Pancreas (tissue), 10 donors: Measurements from ENCODE around the gene CCDC124. TPM values are rescaled to one million over a fixed set of nuclear protein-coding genes. Genes with fewer than 3 reads are reported as not detected.

ENCODE experiments used
- ATAC-seq, 4 donors: fragments of 200-7000 bp; cut with Tn5 transposase; one replicate each; pipeline versions ENCODE4 v1.8.0 to v1.9.1; 2020; ENCODE audit warnings: mild to moderate bottlenecking in 4 of 4, moderate library complexity in 4 of 4
- DNase-seq, 6 donors: peaks; one replicate each; pipeline ENCODE4 v3.0.0-alpha.2; 2020
- FAIRE-seq: peaks from 2 replicates; lab custom pipeline; 2012; peaks lifted over from hg19 to GRCh38; lab: Jason Lieb, UNC
- H3K27ac ChIP-seq, 4 donors: fragments of 200-600 bp; sonication (generic); 1 replicate in 3 of 4; 2 replicates in 1 of 4; pipeline versions ENCODE4 v1.5.0 to v1.8.0; 2020
- H3K27me3 ChIP-seq, 4 donors: fragments of 200-600 bp; one replicate each; pipeline ENCODE4 v1.8.0; 2021
- H3K36me3 ChIP-seq, 3 donors: fragments of 200-600 bp; sonication (generic) in 1 of 3; one replicate each; pipeline versions ENCODE4 v1.5.0 to v1.8.0; 2020 to 2021
- H3K4me1 ChIP-seq, 3 donors: fragments of 200-600 bp; one replicate each; pipeline ENCODE4 v1.8.0; 2021
- H3K4me3 ChIP-seq, 4 donors: fragments of 200-600 bp; sonication (generic) in 2 of 4; one replicate each; pipeline versions ENCODE4 v1.5.0 to v1.8.0; 2020 to 2021
- H3K9me3 ChIP-seq, 4 donors: fragments of 200-600 bp; one replicate each; pipeline ENCODE4 v1.8.0; 2021
- WGBS, 2 donors: extraction: QIAGEN DNeasy Blood & Tissue Kit; methylation state at CpG; one replicate each; pipeline ENCODE4 v1.1.7; 2013; 5-methylcytosine and 5-hydroxymethylcytosine counted together
- intact Hi-C, 3 donors: fragments of 100-400 bp; cut with DNase I; formaldehyde crosslinking; loops; one replicate each; pipeline versions ENCODE4 v1.11.1 to v1.14.2; 2022
- polyA plus RNA-seq, 2 donors: library from polyadenylated mRNA; stranded (reverse); fragments of 200-250 nt; gene quantifications; one replicate each; pipeline ENCODE4 v1.2.3, GENCODE V29; 2013
- total RNA-seq, 6 donors: library from RNA; stranded (reverse); fragmentation: NEBNext Ultra II Directional in 4 of 6; extraction: Animal tissue kit (Norgen Biotek cat#: 25700) in 4 of 6; gene quantifications; one replicate each; pipeline versions ENCODE4 v1.2.1 to v1.2.4, GENCODE V29; 2021 to 2023
- TF ChIP-seq, protein P1 (sequence below), 4 donors: fragments of 200-600 bp; sonication (generic) in 3 of 4; IDR thresholded peaks; one replicate each; pipeline versions ENCODE4 v1.5.0 to v1.8.0; 2021; ENCODE audit warnings: antibody characterized with exemption in 4 of 4
- donor health status: healthy with polysubstance abuse.
- donor health status: DM: no; HTN: no; CAD: no; lungs with moderate emphysema.
- donor health status: DM: no; HTN: no; CAD: no.
- donor health status: control.
- donor health status: control.
- donor health status: Bipolar disorder and iron deficiency.
- donor health status: DM: yes; HTN: yes; CAD: no.
- donor health status: DM: no; HTN: no; CAD: no.
- donor health status: DM: no; HTN: no; CAD: no.
- donor health status: DM: yes; HTN: yes; CAD: no.

CCDC124 gene
- total and polyA plus RNA-seq, 8 donors = 15.0 to 71.8 (median 32.2) TPM

DNA sequence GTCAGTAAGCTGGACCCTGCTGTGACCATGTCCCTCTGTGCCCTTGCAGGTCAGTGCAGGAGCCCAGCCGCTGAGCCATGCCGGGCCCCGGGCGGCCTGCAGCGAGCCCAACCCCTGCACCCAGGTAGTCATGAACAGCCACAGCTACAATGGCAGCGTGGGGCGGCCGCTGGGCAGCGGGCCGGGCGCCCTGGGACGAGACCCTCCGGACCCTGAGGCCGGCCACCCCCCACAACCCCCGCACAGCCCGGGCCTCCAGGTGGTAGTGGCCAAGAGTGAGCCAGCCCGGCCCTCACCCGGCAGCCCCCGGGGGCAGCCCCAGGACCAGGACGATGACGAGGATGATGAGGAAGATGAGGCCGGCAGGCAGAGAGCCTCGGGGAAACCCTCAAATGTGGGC is 40.9 kb downstream of the CCDC124 start:
- no peak overlapping the region for H3K4me3 ChIP-seq
- ATAC-seq (no peak), FAIRE-seq (no peak), DNase-seq (no peak)
- H3K36me3 ChIP-seq = no peaks in the 10 kb centered on the region
- no peaks in the 10 kb centered on the region for H3K9me3 ChIP-seq
- no peaks in the 10 kb centered on the region for H3K4me1 ChIP-seq
- TF ChIP-seq, protein P1, sequence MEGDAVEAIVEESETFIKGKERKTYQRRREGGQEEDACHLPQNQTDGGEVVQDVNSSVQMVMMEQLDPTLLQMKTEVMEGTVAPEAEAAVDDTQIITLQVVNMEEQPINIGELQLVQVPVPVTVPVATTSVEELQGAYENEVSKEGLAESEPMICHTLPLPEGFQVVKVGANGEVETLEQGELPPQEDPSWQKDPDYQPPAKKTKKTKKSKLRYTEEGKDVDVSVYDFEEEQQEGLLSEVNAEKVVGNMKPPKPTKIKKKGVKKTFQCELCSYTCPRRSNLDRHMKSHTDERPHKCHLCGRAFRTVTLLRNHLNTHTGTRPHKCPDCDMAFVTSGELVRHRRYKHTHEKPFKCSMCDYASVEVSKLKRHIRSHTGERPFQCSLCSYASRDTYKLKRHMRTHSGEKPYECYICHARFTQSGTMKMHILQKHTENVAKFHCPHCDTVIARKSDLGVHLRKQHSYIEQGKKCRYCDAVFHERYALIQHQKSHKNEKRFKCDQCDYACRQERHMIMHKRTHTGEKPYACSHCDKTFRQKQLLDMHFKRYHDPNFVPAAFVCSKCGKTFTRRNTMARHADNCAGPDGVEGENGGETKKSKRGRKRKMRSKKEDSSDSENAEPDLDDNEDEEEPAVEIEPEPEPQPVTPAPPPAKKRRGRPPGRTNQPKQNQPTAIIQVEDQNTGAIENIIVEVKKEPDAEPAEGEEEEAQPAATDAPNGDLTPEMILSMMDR (IDR thresholded peaks at IDR 0.05) = no peak
- no peak overlapping the region for H3K27ac ChIP-seq
- intact Hi-C loops = no loop called here
- 79 to 93% methylated on average over 23 of the region's 23 CpGs for WGBS, 2 donors
- H3K27me3 ChIP-seq = no peaks in the 10 kb centered on the region

DNA sequence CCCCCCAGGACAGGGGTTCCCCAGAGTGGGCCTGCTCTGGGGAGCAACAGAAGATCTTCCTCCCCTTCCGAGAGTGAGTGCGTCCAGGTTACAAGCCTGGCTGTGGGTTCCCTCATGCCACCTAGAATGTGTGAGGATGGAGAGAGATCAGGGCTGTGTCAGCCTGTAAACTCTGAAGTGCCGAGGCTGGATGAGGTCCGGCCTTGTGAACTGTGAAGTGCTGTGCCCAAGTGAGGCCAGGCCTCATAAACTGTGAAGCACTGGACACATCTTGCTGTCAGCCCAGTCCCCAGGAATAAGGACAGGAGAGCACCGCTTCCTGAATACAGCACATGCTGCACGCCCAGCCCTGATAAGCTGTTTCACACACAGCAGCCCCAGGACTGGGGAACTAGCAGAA is 41.7 kb downstream of the CCDC124 start:
- FAIRE-seq (no peak), ATAC-seq (no peak), DNase-seq (no peak)
- H3K27ac ChIP-seq = no peak overlapping the region
- H3K27me3 ChIP-seq = no peaks in the 10 kb centered on the region
- H3K4me3 ChIP-seq = no peak overlapping the region
- H3K9me3 ChIP-seq = no peaks in the 10 kb centered on the region
- intact Hi-C loops = no loop called here
- TF ChIP-seq, protein P1 (IDR thresholded peaks at IDR 0.05) = no peak
- no peaks in the 10 kb centered on the region for H3K4me1 ChIP-seq
- WGBS, 2 donors = 84 to 85% methylated on average over 6 of the region's 6 CpGs
- no peaks in the 10 kb centered on the region for H3K36me3 ChIP-seq

DNA sequence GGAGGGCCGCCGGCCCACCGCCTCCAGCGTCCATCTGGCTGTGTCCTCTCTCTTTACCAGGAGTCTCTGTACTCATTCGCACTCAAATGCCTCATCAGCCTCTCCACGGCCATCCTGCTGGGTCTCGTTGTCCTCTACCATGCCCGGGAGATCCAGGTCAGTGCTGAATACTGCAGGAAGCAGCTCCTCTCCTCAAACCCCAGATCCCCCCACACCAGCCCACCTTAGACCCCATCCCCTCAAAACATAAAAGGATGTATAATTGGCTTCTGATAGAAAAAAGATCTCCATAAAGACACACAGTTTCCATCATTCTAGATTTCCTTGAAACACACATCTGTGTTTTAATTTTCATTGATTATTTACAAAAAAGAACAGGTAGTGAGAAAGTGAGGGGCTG is 42.2 kb downstream of the CCDC124 start:
- WGBS, 2 donors = 72 to 85% methylated on average over 8 of the region's 8 CpGs

DNA sequence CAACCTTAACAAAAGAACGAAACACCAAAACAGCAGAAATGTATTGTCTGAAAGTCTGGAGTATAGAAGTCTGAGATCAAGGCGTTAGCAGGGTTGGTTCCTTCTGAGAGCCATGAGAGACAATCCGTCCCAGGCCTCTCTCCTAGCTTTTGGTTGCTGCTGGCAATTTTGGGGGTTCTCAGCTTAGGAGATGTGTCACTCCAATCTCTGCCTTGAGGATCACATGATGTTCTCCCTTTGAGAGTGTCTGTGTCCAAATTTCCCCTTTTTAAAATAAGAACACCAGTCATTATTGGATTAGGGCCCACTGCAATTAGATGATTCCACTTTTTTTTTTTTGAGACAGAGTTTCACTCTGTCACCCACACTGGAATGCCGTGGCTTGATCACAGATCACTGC is 44.2 kb downstream of the CCDC124 start:
- H3K27me3 ChIP-seq = no peaks in the 10 kb centered on the region
- DNase-seq (no peak), FAIRE-seq (no peak), ATAC-seq (no peak)
- intact Hi-C loops = no loop called here
- 75 to 80% methylated on average over 4 of the region's 4 CpGs for WGBS, 2 donors
- H3K27ac ChIP-seq = no peak overlapping the region
- no peaks in the 10 kb centered on the region for H3K4me1 ChIP-seq
- no peak overlapping the region for H3K4me3 ChIP-seq
- no peaks in the 10 kb centered on the region for H3K9me3 ChIP-seq
- TF ChIP-seq, protein P1 (IDR thresholded peaks at IDR 0.05) = no peak
- H3K36me3 ChIP-seq = no peaks in the 10 kb centered on the region

More for the DNA sequence above, 42.2 kb downstream of the CCDC124 start:
- DNase-seq = no peak
- TF ChIP-seq, protein P1 (IDR thresholded peaks at IDR 0.05) = no peak
- no peak overlapping the region for H3K4me3 ChIP-seq
- no peaks in the 10 kb centered on the region for H3K4me1 ChIP-seq
- intact Hi-C loops = no loop called here
- no peaks in the 10 kb centered on the region for H3K27me3 ChIP-seq
- no peak for ATAC-seq
- H3K9me3 ChIP-seq = no peaks in the 10 kb centered on the region
- H3K27ac ChIP-seq = no peak overlapping the region
- H3K36me3 ChIP-seq = no peaks in the 10 kb centered on the region
- no peak for FAIRE-seq

DNA sequence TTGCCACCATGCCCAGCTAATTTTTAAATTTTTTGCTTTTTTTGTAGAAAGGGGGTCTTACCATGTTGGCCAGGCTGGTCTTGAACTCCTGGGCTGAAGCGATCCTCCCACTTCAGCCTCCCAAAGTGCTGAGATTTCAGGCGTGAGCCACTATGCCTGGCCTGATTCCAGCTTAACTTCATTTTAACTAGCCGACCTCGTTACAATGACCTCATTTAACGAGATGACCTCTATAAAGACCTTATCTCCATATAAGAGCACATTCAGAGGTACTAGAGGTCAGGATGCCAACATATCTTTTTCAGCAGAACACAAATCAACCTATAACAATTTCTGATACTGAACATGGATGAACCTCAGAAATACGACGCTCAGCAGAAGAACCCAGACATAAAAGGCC is 44.7 kb downstream of the CCDC124 start:
- Histone ChIP-seq H3K27ac (no peak overlapping the region), H3K4me3 (no peak overlapping the region), H3K36me3 (no peaks in the 10 kb centered on the region), H3K4me1 (no peaks in the 10 kb centered on the region), H3K27me3 (no peaks in the 10 kb centered on the region), H3K9me3 (no peaks in the 10 kb centered on the region)
- no peak for ATAC-seq
- WGBS, 2 donors = 49 to 71% methylated on average over 7 of the region's 7 CpGs
- no peak for FAIRE-seq
- intact Hi-C loops = no loop called here
- DNase-seq = no peak
- TF ChIP-seq, protein P1 (IDR thresholded peaks at IDR 0.05) = no peak
